Measurements from ENCODE around the gene CNTN2. TPM values are rescaled to one million over a fixed set of nuclear protein-coding genes. Genes with fewer than 3 reads are reported as not detected.

Gene CNTN2
- polyA plus RNA-seq, 1 donor (not counting 4 experiments of a cell fraction or from before 2014, with no cell fraction given): not detected

GRCh38 chr1:205068457-205069040 lies 25.5 kb downstream of the CNTN2 start:
- no peak overlapping the region for H3K27ac ChIP-seq (ENCODE audit: control insufficient read depth, insufficient read depth, low read length)
- H3K4me1 ChIP-seq (ENCODE audit: control insufficient read depth, extremely low read depth, insufficient read depth, low read length): peaks cover 7% of the 10 kb centered on the region
- no peaks in the 10 kb centered on the region for H3K9me1 ChIP-seq (ENCODE audit: control insufficient read depth, extremely low read depth, insufficient read depth, low read length)
- no peaks in the 10 kb centered on the region for H3K27me3 ChIP-seq (ENCODE audit: control insufficient read depth, extremely low read depth, insufficient read depth, low read length)
- DNase-seq (ENCODE audit: low read depth, low spot score): no peak
- H3K9ac ChIP-seq (ENCODE audit: control insufficient read depth, extremely low read depth, insufficient read depth, low read length): no peak overlapping the region
- H3K4me3 ChIP-seq (ENCODE audit: control insufficient read depth in 2 of 3, extremely low read depth in 1 of 3, insufficient read depth in 2 of 3, low read depth in 1 of 3, low read length in 3 of 3): no peak overlapping the region
- dilution Hi-C loops (cut with MboI; ENCODE audit: extremely low pct_ligation_motif_present, low sequenced_read_pairs): no loop called here
- H3K9me3 ChIP-seq (ENCODE audit: control insufficient read depth, low read depth, low read length): no peaks in the 10 kb centered on the region
- H3K36me3 ChIP-seq (ENCODE audit: control insufficient read depth in 2 of 2, extremely low read depth in 1 of 2, insufficient read depth in 2 of 2, low read length in 2 of 2): no peaks in the 10 kb centered on the region
- TF ChIP-seq CTCF (optimal IDR thresholded peaks at IDR 0.05 in 1 of 3, IDR thresholded peaks at IDR 0.05 in 1 of 3, conservative IDR thresholded peaks at IDR 0.05 in 1 of 3; ENCODE audit: extremely low read depth in 1 of 3, insufficient read depth in 2 of 3, low read length in 3 of 3): no peak
- no peak for TF ChIP-seq EZH2 (IDR thresholded peaks at IDR 0.05; ENCODE audit: low read length)
- no peaks in the 10 kb centered on the region for H3K79me2 ChIP-seq (ENCODE audit: control insufficient read depth, insufficient read depth, low read length)
- no peaks in the 10 kb centered on the region for H4K20me1 ChIP-seq (ENCODE audit: control insufficient read depth, extremely low read depth, insufficient read depth, low read length)
- H2AFZ ChIP-seq (ENCODE audit: control insufficient read depth, low read length): no peak overlapping the region
- H3K4me2 ChIP-seq (ENCODE audit: control insufficient read depth, extremely low read depth, insufficient read depth, low read depth, low read length): no peak overlapping the region
- FAIRE-seq: no peak

- Histone ChIP-seq H3K36me3 (ENCODE audit: control insufficient read depth in 2 of 2, extremely low read depth in 1 of 2, insufficient read depth in 2 of 2, low read length in 2 of 2) (no peaks in the 10 kb centered on the region), H3K27me3 (ENCODE audit: control insufficient read depth, extremely low read depth, insufficient read depth, low read length) (no peaks in the 10 kb centered on the region), H2AFZ (ENCODE audit: control insufficient read depth, low read length) (no peak overlapping the region), H3K9ac (ENCODE audit: control insufficient read depth, extremely low read depth, insufficient read depth, low read length) (no peak overlapping the region), H3K9me1 (ENCODE audit: control insufficient read depth, extremely low read depth, insufficient read depth, low read length) (no peaks in the 10 kb centered on the region), H3K4me1 (ENCODE audit: control insufficient read depth, extremely low read depth, insufficient read depth, low read length) (peaks cover 16% of the 10 kb centered on the region), H3K4me3 (ENCODE audit: control insufficient read depth in 2 of 3, extremely low read depth in 1 of 3, insufficient read depth in 2 of 3, low read depth in 1 of 3, low read length in 3 of 3) (no peak overlapping the region), H3K79me2 (ENCODE audit: control insufficient read depth, insufficient read depth, low read length) (no peaks in the 10 kb centered on the region), H3K4me2 (ENCODE audit: control insufficient read depth, extremely low read depth, insufficient read depth, low read depth, low read length) (no peak overlapping the region), H3K9me3 (ENCODE audit: control insufficient read depth, low read depth, low read length) (no peaks in the 10 kb centered on the region), H3K27ac (ENCODE audit: control insufficient read depth, insufficient read depth, low read length) (no peak overlapping the region), H4K20me1 (ENCODE audit: control insufficient read depth, extremely low read depth, insufficient read depth, low read length) (no peaks in the 10 kb centered on the region)
- FAIRE-seq: no peak
- no peak for TF ChIP-seq EZH2 (IDR thresholded peaks at IDR 0.05; ENCODE audit: low read length)
- no peak for TF ChIP-seq CTCF (optimal IDR thresholded peaks at IDR 0.05 in 1 of 3, IDR thresholded peaks at IDR 0.05 in 1 of 3, conservative IDR thresholded peaks at IDR 0.05 in 1 of 3; ENCODE audit: extremely low read depth in 1 of 3, insufficient read depth in 2 of 3, low read length in 3 of 3)
- DNase-seq (ENCODE audit: low read depth, low spot score): no peak
- dilution Hi-C loops (cut with MboI; ENCODE audit: extremely low pct_ligation_motif_present, low sequenced_read_pairs): no loop called here
These were observed 26.5 kb downstream of the CNTN2 start for GRCh38 chr1:205069371-205070125.
